ENCODE measurements around the gene GNG12.

The GNG12 gene

DNA sequence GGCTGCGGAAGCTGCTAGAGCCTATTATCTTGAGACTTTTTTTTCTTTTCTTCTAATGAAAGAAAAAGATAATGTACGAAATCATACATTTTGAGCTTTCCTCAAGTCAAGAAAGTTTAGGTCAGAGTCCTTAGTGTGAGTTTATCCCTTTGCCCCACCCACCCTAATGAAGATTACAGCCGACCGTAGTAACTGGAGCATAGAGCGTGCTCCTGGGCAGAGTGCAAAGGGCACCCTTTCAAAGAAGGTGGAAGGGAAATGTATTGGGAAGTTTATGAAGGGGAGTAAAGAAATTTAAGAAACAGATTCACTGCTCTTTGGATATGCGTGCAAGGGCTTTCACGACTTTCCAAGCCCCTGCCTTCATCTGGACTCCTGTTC is 17.2 kb downstream of the GNG12 start:
- TF ChIP-seq POLR2A (IDR thresholded peaks at IDR 0.05; ENCODE audit: low read length) = no peak
- TF ChIP-seq GATA1 (IDR thresholded peaks at IDR 0.05; ENCODE audit: low read depth, low read length) = no peak
- no peak for DNase-seq

DNA sequence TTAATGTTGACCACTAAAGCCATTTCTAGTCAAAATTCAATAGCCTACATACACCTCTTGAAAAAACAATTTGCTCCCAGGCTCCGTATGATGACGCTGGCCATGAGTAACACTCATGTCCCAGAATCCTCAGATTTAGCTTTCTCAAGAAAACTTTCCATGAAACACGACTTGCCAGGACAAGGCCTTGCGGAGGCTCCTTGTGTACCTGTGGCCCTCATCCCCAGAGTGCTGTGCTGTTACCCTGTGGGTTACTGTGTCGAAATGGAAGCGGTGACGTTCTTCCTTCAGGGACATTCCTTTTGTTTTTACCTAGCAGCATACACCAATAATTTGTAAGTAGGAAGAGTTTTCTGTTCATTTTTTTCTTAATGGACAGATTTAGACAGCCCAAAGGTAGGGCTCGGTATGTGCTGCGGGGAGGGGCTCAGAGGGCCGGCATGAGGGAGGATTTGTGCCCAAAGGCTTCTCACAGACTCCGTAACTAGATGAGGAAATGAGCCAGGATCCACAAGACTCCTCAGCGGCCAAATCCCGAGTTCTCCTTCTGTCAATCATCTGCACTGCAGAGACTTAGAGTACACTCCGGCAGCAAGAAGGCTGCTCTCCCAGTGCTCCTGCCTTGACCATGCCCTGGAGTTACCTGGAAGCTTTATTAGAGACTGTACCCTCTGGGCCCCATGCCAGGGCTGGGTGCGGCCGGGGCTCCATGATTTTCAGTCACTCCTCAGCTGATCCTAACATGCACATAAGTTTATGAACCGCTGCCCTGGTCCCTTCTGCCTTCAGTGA is 17.8 kb downstream of the GNG12 start:
- DNase-seq = no peak
- no peak for TF ChIP-seq POLR2A (IDR thresholded peaks at IDR 0.05; ENCODE audit: low read length)
- no peak for TF ChIP-seq GATA1 (IDR thresholded peaks at IDR 0.05; ENCODE audit: low read depth, low read length)

DNA sequence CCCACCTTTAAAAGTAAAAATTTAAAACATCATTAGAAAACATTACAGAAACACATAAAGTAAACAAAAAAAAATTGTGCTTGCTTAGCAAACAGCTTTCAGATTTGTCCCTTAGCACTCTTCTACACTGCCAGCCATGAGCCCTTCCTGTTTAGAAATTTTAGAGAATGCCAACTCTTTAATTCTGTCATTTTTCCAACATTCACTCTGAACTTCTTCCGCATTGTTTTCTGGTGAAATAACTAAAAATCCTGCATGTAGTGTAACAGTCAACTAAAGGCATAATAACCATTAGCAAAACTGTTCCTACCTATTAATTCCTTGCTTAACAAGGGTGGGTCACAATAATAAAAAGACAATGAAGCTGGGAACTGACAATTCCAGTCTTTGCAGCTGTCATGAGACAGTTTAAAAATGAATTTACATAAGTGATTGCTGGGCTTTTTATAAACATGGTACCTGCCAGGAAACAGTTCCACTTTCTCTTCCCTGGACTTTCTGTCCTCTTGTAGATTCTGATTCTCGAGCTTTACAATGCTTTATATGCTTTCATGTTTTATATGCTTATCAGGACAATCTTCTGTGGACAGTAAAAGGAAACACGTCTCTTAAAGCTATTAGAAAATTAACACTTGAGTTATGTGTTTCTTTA is 19.0 kb downstream of the GNG12 start:
- no peak for DNase-seq
- no peak for TF ChIP-seq POLR2A (IDR thresholded peaks at IDR 0.05; ENCODE audit: low read length)
- TF ChIP-seq GATA1 (IDR thresholded peaks at IDR 0.05; ENCODE audit: low read depth, low read length) = no peak

DNA sequence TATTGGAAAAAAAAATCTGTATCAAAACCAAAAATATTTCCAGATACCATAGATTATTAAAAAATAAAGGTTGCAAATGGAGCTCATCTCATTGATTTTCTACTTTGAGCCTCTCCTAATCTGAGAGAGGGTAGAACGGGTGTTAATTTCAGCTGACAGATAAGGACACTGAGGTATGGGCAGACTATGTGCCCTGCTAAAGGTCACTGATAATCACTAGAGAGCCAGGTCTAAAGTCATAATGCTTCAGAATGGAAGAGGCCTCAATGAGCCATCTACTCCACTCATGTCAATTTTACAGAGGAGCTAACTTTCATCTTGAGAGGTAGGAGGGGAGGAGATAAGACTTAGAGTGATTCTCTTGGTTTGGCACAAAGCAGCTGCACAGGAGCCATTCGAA is 21.0 kb downstream of the GNG12 start:
- TF ChIP-seq POLR2A (IDR thresholded peaks at IDR 0.05; ENCODE audit: low read length) = no peak
- TF ChIP-seq GATA1 (IDR thresholded peaks at IDR 0.05; ENCODE audit: low read depth, low read length) = no peak

DNA sequence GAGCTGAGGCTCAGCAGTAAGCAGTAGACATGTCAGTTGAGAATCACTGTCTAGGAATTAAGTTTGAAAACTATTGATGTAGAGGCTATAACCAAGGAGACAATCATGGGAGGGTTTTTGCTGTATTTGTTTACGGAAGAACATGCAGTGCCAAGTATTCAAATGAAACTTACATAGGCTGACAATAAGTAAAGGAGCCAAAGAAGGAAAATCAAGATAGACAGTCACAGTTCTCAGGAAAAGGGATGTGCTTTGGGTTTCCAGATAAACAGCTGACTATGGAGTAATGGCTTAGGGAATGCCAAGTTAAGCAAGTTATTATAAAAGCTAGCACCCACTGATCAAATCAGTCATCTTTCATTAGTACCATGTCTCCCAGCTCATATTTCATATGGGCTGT is 21.5 kb downstream of the GNG12 start:
- DNase-seq = no peak
- TF ChIP-seq POLR2A (IDR thresholded peaks at IDR 0.05; ENCODE audit: low read length) (no peak), GATA1 (IDR thresholded peaks at IDR 0.05; ENCODE audit: low read depth, low read length) (no peak)

More for the DNA sequence above, 21.0 kb downstream of the GNG12 start:
- no peak for DNase-seq

- DNase-seq = no peak
- TF ChIP-seq GATA1 (IDR thresholded peaks at IDR 0.05; ENCODE audit: low read depth, low read length) = no peak
- no peak for TF ChIP-seq POLR2A (IDR thresholded peaks at IDR 0.05; ENCODE audit: low read length)
These were observed 23.4 kb downstream of the GNG12 start for GRCh38 chr1:67809887-67810286.

DNA sequence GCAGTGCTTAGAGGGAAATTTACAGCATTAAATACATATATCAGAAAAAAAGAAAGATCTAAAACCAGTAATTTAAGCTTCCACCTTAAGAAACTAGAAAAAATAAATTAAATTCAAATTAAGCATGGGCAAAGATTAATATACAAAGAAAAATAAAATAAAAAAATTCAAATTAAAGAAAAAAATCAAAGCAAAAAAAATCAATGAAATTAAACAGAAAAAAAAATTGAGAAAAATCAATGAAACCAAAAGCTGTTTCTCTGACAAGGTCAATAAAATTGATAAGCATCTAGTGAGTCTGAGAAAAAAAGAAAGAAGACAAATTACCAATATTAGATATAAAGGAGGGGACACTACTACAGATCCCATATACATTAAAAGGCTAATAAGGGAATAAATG is 26.0 kb downstream of the GNG12 start:
- no peak for DNase-seq
- TF ChIP-seq GATA1 (IDR thresholded peaks at IDR 0.05; ENCODE audit: low read depth, low read length) (no peak), POLR2A (IDR thresholded peaks at IDR 0.05; ENCODE audit: low read length) (no peak)

DNA sequence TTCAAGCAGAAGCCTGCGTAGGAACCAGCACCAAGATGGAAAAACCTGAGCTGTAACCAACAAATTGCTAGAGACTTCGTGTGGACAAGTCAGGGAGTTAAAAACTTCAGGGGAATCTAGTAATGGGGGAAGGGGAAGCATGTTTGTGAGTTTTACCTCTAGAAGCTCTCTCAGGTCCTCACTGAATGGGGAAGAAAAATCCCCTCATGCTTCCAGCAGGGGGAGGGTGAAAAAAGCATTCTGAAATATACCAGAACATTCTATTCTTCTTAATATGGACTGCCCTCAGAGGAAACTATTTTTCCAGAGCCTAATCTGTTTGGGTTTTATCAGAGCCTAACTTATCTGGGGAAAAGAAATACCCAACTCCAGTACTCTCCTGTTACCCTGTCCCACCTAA is 28.6 kb downstream of the GNG12 start:
- DNase-seq = no peak
- no peak for TF ChIP-seq POLR2A (IDR thresholded peaks at IDR 0.05; ENCODE audit: low read length)
- TF ChIP-seq GATA1 (IDR thresholded peaks at IDR 0.05; ENCODE audit: low read depth, low read length) = no peak

DNA sequence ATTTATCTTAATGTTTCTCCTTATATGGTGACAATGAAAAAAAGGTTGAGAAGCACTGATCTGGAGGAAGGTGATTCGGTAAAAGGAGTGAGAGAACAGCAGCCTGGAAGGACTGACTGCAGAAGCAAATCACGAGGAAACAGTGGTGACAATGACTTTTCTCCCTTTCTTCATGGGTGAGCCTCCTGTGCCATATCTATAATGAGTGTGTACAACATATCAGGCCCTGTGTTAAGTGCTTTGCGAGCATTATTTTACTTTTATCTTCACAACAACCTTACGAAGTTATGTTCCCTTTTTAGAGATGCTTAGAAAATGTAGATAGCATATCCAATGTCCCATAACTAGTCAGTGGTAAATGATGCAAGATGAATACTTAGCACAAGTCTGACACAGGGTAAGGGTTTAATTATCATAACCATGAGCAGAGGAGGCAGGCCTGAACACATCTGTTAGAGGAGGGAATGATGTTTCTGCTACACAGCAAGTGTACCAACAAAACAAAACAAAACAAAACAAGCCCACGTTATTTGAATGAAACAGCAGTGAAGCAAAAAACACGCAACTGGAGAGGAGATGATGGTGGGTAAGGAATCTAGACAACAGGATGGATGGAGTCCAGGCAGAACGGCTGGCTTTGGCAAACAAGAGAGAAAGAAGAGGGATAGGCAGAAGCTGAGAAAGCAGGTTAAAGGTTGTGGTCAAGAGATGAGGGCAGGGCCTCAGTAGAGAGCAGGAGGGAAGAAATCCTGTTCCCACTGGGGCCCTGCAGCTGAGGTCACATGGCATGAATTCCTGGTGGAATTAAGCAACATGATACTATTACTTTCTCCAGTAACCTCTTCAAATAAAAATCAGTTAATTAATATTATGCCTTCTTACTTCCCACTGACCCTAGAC is 29.6 kb downstream of the GNG12 start:
- no peak for DNase-seq
- TF ChIP-seq GATA1 (IDR thresholded peaks at IDR 0.05; ENCODE audit: low read depth, low read length) (no peak), POLR2A (IDR thresholded peaks at IDR 0.05; ENCODE audit: low read length) (no peak)

GRCh38 chr1:67802565-67802964 is 30.7 kb downstream of the GNG12 start:
- DNase-seq = no peak
- TF ChIP-seq GATA1 (IDR thresholded peaks at IDR 0.05; ENCODE audit: low read depth, low read length) = no peak
- no peak for TF ChIP-seq POLR2A (IDR thresholded peaks at IDR 0.05; ENCODE audit: low read length)

DNA sequence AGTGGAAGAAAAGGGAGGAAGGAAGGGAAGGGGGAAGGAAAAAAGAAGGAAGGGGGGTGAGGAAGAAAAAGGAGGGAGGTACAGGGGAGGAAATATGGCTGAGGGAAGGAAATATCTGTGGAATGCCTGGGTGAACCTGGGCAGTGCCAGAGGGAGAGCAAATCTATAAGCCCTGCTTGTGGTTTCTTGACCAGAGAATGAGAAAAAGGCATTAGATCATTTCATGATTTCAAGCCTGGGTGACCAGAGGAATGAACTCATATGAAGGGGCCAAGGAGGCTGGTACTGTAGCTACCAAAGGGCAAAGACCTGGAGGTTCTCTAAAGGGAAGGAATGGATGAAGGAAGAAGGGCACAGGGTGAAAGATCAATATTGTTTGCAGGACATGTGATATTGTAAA is 31.4 kb downstream of the GNG12 start:
- TF ChIP-seq GATA1 (IDR thresholded peaks at IDR 0.05; ENCODE audit: low read depth, low read length) (no peak), POLR2A (IDR thresholded peaks at IDR 0.05; ENCODE audit: low read length) (no peak)
- no peak for DNase-seq

DNA sequence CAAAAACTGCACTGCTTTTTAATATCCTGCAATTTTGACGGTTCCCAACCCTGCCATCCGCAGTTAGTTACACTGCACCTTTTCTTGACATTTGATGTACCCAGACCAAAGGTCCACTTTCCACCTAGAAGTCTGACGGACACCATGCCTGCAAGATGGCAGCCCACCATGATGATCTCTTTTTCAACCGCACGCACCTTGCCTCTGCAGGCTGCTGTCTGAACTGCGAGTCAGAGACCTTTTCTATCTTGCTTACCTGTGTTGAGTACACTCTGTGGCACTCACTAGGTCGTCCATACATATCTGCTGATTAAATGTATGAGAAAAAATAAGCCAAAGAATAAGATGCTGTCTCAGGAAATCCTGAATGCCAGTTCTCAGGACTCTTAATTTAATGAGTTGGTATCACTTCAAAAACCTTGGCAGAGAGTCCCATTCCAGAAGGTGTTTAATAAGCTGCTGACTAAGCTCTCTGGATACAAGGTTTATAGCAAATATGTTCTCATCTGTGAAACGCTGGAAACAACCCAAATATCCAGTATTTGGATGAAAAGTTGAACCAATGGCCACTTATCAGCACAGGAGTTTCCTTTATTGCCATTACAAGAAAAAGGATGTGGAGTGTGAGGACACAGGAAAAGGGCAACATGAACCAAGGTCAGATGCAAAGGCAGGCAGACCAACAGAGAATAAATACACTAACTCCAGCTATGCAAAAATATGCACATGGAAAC is 37.9 kb downstream of the GNG12 start:
- TF ChIP-seq POLR2A (IDR thresholded peaks at IDR 0.05; ENCODE audit: low read length) = no peak
- no peak for TF ChIP-seq GATA1 (IDR thresholded peaks at IDR 0.05; ENCODE audit: low read depth, low read length)
- no peak for DNase-seq

DNA sequence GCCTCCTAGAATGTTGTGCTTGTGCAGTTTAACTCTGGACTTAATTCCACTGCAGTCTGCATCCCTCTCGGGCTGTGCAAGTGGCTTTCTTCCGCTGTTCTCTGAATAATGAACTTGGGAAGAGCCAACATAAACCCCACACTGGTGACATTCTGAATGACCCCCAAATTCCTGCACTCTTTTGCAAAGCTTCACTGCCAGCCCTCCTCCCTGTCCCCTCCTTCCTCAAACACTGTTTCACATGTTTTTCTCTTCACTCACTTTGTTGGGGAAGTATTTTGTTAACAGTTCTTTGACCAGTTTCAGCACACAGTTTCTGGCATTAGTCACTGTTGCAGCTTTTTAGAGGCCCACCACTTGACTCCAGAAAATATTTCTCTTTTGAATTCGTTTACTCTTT is 39.7 kb downstream of the GNG12 start:
- DNase-seq = no peak
- TF ChIP-seq POLR2A (IDR thresholded peaks at IDR 0.05; ENCODE audit: low read length) (no peak), GATA1 (IDR thresholded peaks at IDR 0.05; ENCODE audit: low read depth, low read length) (no peak)

Data from erythroblast (primary cell).